HG03025 (cell line): ENCODE data around the gene PRMT2.
"Not testable (repeated sequence)": the region's sequence is repeated elsewhere in the genome, so short reads cannot be mapped to it uniquely, and the experiment has no call there.

Experiments
- ATAC-seq: cut with Tn5 transposase; IDR thresholded peaks from one replicate; pipeline ENCODE4 v1.9.1; 2021; ENCODE audit warnings: mild to moderate bottlenecking, moderate library complexity; ENCODE audit not compliant: unreplicated experiment, low FRiP score

The PRMT2 gene

DNA sequence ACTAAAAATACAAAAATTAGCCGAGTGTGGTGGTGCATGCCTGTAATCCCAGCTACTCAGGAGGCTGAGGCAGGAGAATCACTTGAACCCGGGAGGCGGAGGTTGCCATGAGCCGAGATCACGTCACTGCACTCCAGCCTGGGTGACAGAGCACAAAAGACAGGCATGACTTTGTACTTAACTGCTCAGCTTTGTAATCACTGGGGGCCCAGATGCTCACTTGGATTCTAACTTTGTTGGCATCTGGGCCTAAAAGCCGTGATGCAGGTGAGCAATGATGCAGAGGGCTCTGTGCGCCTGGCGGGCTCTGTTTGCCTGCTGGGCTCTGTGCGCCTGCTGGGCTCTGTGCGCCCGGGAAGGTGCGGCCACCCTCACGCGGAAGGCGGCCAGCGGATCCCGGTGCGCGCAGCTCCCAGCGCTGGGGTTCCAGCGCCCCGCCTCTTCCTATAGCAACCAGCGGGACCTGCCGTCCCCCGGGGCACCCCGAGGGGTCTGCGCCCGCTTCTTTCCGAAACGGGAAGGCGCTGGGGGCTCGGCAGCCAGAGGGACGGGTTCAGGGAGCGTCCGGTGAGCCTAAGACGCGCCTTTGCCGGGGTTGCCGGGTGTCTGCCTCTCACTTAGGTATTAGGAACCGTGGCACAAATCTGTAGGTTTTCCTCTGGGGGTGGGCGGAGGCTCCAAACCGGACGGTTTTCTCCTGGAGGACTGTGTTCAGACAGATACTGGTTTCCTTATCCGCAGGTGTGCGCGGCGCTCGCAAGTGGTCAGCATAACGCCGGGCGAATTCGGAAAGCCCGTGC, 31.7 kb downstream of the PRMT2 start:
- ATAC-seq: no peak

- ATAC-seq: no peak
Measured at GRCh38 chr21:46667741-46668380, 32.4 kb downstream of the PRMT2 start.

DNA sequence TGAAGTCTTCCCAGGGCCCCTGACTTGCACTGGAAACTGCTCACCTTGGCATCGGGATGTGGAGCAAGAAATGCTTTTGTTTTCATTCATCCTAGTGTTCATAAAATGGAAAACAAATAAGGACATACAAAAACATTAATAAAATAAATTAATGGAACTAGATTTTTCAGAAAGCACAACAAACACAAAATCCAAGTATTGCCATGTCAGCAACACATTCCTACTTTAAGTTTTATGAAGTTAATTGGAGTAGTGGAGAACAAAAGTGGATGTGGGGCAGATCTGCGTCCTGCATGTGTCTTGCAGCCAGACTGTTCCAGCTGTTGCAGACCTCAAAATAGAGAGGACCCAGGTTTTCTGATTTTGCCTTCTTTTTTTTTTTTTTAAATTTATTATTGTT, 32.9 kb downstream of the PRMT2 start:
- no peak for ATAC-seq

- ATAC-seq: not testable (repeated sequence)
Measured at GRCh38 chr21:46668904-46669303, 33.4 kb downstream of the PRMT2 start.

DNA sequence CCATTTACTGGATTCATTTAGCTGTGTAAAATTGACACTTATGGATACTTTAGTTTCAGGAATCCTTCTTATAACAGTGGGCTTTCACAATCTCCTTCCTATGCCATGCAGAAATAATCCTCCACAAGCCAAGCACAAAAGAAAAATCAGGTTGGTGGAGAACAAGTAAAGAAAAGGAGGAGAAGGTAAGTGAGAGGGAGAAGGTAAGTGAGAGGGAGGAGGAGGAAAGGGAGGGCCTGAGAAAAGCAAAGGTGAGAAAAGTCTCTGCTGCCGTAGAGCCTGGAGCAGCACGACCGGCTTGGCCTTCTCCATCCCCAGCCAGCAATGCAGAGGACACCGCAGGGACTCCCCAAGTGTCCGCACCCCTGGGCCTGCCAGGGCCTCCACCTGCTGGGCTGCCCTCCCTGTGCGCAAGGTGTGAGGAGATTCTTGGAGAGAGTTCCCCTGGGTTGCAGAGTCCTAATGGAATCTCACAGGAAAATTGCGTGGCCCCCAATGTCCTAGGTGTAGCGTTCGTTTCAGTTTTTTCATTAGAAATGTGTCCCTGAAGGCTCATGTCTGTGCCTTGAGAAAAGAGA, 39.0 kb downstream of the PRMT2 start:
- no peak for ATAC-seq

DNA sequence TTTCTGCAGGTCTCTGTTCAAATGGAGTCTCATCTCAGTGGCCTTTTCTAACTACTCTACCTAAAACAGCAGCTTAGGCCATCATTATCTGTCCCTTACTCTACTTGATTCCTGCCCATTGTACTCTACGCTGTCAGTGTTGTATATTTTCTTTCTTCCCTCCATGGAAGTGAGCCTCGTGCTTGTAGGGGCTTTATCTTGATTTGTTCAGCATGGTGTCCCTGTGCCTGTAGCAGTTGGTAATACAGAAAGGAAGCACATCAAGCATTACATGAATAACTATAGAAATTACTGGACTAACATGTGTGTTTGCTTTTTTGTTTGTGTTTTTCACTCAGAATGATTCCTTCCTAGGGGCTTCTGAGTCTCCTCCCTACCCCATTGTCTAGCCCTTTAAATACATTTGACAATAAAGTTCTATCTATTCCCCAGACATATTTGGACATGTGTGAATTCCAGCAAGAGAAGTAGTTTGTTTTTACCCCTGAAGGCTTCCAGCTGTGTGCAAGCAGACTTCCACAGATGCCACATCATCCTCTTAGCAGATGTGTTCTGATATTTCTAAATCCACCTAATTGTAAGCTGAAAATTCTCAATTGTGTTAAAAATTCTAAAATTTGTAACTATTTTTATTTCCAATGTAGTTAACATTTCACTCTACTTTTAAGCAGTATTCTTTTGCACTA, 40.3 kb downstream of the PRMT2 start:
- no peak for ATAC-seq

DNA sequence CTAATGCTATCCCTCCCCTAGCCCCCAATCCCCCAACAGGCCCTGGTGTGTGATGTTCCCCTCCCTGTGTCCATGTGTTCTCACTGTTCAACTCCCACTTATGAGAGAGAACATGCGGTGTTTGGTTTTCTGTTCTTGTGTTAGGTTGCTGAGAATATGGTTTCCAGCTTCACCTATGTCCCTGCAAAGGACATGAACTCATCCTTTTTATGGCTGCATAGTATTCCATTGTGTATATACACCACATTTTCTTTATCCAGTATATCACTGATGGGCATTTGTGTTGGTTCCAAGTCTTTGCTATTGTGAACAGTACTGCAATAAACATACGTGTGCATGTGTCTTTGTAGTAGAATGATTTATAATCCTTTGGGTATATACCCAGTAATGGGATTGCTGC, 41.1 kb downstream of the PRMT2 start:
- ATAC-seq: not testable (repeated sequence)

DNA sequence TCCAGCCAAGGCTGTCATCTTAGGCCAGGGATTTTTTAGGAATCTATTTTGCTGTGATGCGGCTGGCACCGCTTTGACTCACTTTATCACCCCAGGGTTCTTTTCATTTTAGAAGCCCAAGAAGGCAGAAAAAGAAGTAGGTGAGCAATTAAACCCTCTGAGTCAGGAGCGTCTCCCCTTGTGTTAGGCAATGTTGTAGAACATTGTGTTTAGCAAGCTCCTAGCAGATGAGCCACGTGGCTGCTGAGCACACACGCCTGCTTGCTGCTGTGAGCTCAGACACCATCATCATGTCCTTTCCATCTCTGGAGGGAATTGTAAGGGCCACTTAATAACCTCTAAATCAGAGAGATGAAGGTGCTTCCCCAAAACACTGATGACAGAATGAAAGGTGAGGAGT, 46.1 kb downstream of the PRMT2 start:
- ATAC-seq: not testable (repeated sequence)

- ATAC-seq: not testable (repeated sequence)
Measured at GRCh38 chr21:46698652-46699051, 63.2 kb downstream of the PRMT2 start.

GRCh38 chr21:46699104-46699503, 63.6 kb downstream of the PRMT2 start:
- not testable (repeated sequence) for ATAC-seq
